Measurements from ENCODE around the gene MYG1.
A peak's percentile ranks its signal among the peaks of the same experiment; 100 is the strongest.

The MYG1 gene

DNA sequence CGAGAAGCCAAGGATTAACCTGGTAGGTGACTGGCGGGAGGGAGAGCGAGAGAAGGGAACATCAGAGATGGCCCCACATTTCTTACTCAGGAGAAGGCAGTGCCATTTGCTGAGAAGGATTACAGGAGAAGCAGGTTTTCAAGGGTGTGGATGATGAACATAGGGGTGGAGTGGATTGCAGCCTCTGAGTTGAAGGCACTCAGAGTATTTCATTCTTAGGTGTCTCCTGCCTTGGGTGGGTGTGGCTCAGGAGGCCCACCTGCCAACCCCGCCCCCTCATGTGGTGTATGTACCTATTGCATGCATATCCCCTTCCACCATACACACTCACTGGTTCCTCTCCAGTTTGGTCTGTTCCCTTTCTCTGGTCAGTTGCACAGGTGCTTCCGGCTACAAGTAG, 25.1 kb upstream of the MYG1 start:
- no peak for TF ChIP-seq CTCF (conservative IDR thresholded peaks at IDR 0.05; ENCODE audit: low read depth, low read length)
- DNase-seq (ENCODE audit: low read depth), result no peak

GRCh38 chr12:53276511-53276910, 23.0 kb upstream of the MYG1 start:
- no peak for TF ChIP-seq CTCF (conservative IDR thresholded peaks at IDR 0.05; ENCODE audit: low read depth, low read length)
- no peak overlapping the region for H3K4me3 ChIP-seq (ENCODE audit: low read length)
- no peak for DNase-seq (ENCODE audit: low read depth)

More for the DNA sequence above, 25.1 kb upstream of the MYG1 start:
- no peak overlapping the region for H3K4me3 ChIP-seq (ENCODE audit: low read length)

DNA sequence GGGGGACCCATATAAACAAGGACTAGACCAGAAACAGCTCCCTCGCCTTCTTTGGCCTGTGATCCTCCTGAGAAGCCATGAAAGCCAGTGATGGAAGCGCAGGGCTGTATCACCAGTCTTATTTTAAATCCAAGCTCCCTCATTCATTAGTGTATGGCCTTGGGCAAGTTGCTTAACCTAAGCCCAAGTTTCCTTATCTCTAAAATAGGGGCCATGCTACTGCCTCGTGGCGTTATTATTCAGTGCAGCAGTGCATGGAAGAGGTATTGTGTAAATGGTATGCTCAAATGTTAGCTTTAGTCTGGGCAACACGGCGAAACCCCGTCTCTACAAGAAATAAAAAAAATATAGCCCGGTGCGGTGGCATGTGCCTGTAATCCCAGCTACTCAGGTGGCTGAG, 21.5 kb upstream of the MYG1 start:
- TF ChIP-seq CTCF (conservative IDR thresholded peaks at IDR 0.05; ENCODE audit: low read depth, low read length), result no peak
- DNase-seq (ENCODE audit: low read depth), result no peak
- H3K4me3 ChIP-seq (ENCODE audit: low read length), result no peak overlapping the region

DNA sequence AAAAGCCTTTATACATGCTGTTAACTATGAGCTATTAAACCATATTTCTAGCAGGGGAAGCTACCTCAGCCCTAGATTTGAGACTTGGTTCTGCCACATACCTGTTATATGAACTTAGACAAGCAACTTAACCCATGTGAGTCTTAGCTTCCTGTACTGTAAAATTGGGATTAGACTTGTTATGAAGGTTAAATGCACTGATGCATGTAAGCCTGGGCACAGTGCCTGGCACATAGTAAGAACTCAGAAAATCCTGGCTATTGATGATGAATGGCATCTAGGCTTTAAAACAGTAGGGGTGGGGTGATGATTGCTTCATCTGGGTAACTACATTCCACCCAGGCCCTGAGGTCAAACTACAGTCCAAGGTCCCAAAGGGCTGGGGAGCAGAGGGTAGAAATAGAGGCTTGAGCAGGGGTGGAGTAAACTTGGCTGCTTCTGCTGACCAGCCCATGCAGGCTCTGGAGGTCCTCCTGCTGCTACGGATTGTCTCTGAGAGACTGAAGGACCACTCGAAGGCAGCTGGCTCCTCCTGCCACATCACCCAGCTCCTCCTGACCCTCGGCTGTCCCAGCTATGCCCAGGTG, 20.1 kb upstream of the MYG1 start:
- DNase-seq (ENCODE audit: low read depth), result peak; percentile 58
- no peak for TF ChIP-seq CTCF (conservative IDR thresholded peaks at IDR 0.05; ENCODE audit: low read depth, low read length)
- no peak overlapping the region for H3K4me3 ChIP-seq (ENCODE audit: low read length)

DNA sequence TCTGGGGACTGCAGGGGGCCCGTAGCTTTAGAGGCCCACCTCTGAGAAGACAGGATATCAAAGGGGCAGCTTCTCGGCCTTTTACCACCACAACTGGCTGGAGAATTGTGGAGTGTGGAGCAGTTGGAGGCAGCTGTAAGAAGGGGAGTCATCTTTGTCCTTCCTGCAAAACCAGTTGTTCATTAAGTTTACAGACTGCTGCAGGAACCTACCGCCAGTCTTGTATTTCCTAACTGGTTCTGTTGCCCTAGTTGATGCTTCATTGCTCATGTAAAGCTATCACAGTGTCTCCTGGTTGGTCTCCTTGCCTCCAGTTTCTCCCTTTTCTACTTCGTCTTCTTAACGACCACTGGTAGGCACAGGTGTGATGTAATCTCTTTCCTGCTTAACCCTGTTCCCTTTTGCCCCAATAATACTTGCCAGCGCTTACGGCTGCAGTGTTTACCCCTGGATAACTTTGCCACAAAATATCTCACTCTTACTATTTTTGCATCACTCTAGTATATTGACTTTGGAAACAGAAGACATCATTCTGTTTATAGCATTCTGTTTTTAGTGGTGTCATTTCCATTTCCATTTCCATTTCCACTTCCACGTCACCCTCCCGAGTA, 19.5 kb upstream of the MYG1 start:
- no peak overlapping the region for H3K4me3 ChIP-seq (ENCODE audit: low read length)
- no peak for TF ChIP-seq CTCF (conservative IDR thresholded peaks at IDR 0.05; ENCODE audit: low read depth, low read length)
- no peak for DNase-seq (ENCODE audit: low read depth)

DNA sequence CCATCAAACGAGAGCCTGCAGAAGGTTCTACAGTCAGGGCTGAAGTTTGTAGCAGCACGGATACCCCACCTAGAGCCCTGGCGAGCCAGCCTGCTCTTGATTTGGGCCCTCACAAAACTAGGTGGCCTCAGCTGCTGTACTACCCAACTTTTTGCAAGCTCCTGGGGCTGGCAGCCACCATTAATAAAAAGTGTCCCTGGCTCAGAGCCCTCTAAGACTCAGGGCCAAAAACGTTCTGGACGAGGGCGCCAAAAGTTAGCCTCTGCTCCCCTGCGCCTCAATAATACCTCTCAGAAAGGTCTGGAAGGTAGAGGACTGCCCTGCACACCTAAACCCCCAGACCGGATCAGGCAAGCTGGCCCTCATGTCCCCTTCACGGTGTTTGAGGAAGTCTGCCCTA, 13.0 kb upstream of the MYG1 start:
- DNase-seq (ENCODE audit: low read depth), result no peak
- TF ChIP-seq CTCF (conservative IDR thresholded peaks at IDR 0.05; ENCODE audit: low read depth, low read length), result no peak
- no peak overlapping the region for H3K4me3 ChIP-seq (ENCODE audit: low read length)

DNA sequence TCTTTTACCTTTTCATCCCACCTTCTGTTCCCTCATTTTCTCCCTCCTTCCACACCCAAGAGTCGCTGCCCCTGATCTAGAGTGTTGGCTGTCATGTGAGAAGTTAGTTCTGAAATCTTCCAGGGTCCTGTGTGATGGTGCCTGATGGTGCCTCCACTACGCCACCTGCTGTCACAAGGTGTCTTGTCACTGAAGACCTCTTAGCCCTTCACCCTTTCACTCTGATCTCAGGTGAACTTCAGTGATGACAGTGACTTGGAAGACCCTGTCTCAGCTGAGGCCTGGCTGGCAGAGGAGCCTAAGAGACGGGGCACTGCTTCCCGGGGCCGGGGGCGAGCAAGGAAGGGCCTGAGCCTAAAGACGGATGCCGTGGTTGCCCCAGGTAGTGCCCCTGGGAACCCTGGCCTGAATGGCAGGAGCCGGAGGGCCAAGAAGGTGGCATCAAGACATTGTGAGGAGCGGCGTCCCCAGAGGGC, 11.7 kb upstream of the MYG1 start:
- DNase-seq (ENCODE audit: low read depth), result no peak
- TF ChIP-seq CTCF (conservative IDR thresholded peaks at IDR 0.05; ENCODE audit: low read depth, low read length), result peak; percentile 71
- no peak overlapping the region for H3K4me3 ChIP-seq (ENCODE audit: low read length)

Data from retinal pigment epithelial cell (primary cell).